ENCODE data around the gene TSBP1.

DNA sequence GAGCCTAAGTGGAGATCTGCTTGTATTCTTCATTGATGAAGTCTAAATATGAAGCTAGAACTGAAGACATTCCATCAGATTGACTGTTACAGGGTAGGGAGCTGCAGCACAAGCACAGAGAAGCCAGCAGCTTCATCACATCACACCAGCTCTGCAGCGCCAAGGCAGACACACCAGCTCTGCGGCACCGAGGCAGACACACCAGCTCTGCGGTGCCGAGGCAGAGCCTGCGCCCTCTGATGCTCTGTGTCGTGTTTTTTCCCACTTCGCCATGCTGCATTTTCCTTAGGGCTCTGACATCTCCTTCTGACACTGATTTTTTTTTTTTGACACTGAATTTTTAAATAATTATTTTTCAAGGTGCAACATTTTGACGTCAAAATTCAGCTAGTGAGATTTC lies 34.5 kb upstream of the TSBP1 start:
- TF ChIP-seq, protein P1, sequence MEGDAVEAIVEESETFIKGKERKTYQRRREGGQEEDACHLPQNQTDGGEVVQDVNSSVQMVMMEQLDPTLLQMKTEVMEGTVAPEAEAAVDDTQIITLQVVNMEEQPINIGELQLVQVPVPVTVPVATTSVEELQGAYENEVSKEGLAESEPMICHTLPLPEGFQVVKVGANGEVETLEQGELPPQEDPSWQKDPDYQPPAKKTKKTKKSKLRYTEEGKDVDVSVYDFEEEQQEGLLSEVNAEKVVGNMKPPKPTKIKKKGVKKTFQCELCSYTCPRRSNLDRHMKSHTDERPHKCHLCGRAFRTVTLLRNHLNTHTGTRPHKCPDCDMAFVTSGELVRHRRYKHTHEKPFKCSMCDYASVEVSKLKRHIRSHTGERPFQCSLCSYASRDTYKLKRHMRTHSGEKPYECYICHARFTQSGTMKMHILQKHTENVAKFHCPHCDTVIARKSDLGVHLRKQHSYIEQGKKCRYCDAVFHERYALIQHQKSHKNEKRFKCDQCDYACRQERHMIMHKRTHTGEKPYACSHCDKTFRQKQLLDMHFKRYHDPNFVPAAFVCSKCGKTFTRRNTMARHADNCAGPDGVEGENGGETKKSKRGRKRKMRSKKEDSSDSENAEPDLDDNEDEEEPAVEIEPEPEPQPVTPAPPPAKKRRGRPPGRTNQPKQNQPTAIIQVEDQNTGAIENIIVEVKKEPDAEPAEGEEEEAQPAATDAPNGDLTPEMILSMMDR (IDR thresholded peaks at IDR 0.05) = no peak
- TF ChIP-seq POLR2A (IDR thresholded peaks at IDR 0.05) = no peak

Measured in body of pancreas (tissue), 4 donors.